HCT116 (cell line): ENCODE results near the gene VIT. TPM values are rescaled to one million over a fixed set of nuclear protein-coding genes. Genes with fewer than 3 reads are reported as not detected.

ENCODE experiments used
- ATAC-seq: fragments of 200-7000 bp; cut with Tn5 transposase; 2 replicates; pipeline ENCODE4 v1.9.1; 2020; ENCODE audit warnings: mild to moderate bottlenecking, moderate library complexity
- BruUV-seq: library from RNA; stranded (reverse); fragments of 400-500 nt; replicated peaks from 2 replicates; lab custom pipeline; 2021; lab: Mats Ljungman, UMichigan
- CTCF ChIA-PET: fragments of 300-600 bp; sonication (Branson Sonifier 250); formaldehyde crosslinking; loops from one replicate; lab custom pipeline; 2021; ENCODE audit warnings: antibody characterized with exemption; lab: Charles Lee
- POLR2A ChIA-PET: fragments of 300-600, 350-600 bp; sonication (Branson Sonifier 250); formaldehyde crosslinking; loops from one replicate; lab custom pipeline; 2021; ENCODE audit warnings: antibody characterized with exemption; lab: Charles Lee
- RAD21 ChIA-PET, 2 experiments: fragments of 300-600 bp; sonication (Branson Sonifier 250); formaldehyde crosslinking; loops; one replicate each; lab custom pipeline; 2023; ENCODE audit warnings: low total read pairs in 2 of 2; ENCODE audit not compliant: uncharacterized antibody in 2 of 2, unreplicated experiment in 2 of 2, low non-redundant PET in 1 of 2; lab: Charles Lee
- DNase-seq: peaks from one replicate; pipeline ENCODE4 v3.0.0-alpha.2; 2010; ENCODE audit warnings: low read depth, low spot score
- H2AFZ ChIP-seq: fragments of 200-600 bp; shearing (Covaris generic), sonication (generic); 2 replicates; pipeline ENCODE4 v1.6.1; 2017; ENCODE audit warnings: low read depth, mixed run types, mixed read lengths, antibody characterized with exemption, low read length; ENCODE audit not compliant: poor library complexity, severe bottlenecking
- H3K27ac ChIP-seq: 2 replicates; pipeline ENCODE4 v1.5.1; 2012; ENCODE audit warnings: low read depth, low read length
- H3K27me3 ChIP-seq: fragments of 200-600 bp; sonication (generic); 2 replicates; pipeline ENCODE4 v1.6.1; 2016; ENCODE audit warnings: mixed run types, low read length, mixed read lengths; ENCODE audit not compliant: insufficient read depth
- H3K36me3 ChIP-seq, 2 experiments: fragments of 200-500 bp in 1 of 2; fragments of 200-600 bp in 1 of 2; sonication (Bioruptor generic) in 1 of 2; sonication (generic) in 1 of 2; 2 replicates each; pipeline versions ENCODE4 v1.5.1 to v1.6.1; 2014 to 2016; ENCODE audit warnings: low read length in 2 of 2, inconsistent platforms in 1 of 2, mixed read lengths in 1 of 2, mixed run types in 1 of 2; ENCODE audit not compliant: insufficient read depth in 2 of 2, control insufficient read depth in 1 of 2
- H3K4me1 ChIP-seq, 2 experiments: fragments of 200-600 bp in 1 of 2; sonication (generic) in 1 of 2; 2 replicates each; pipeline versions ENCODE4 v1.5.1 to v1.6.1; 2012 to 2017; ENCODE audit warnings: low read length in 2 of 2, inconsistent platforms in 1 of 2, mild to moderate bottlenecking in 1 of 2, mixed read lengths in 1 of 2, mixed run types in 1 of 2, moderate library complexity in 1 of 2; ENCODE audit not compliant: insufficient read depth in 2 of 2, control insufficient read depth in 1 of 2
- H3K4me2 ChIP-seq: fragments of 200-600 bp; sonication (generic); 2 replicates; pipeline ENCODE4 v1.6.1; 2017; ENCODE audit warnings: mixed run types, low read length, mixed read lengths
- H3K4me3 ChIP-seq, 2 experiments: fragments of 200-600 bp in 1 of 2; sonication (generic) in 1 of 2; replicated peaks in 1 of 2; 2 replicates each; pipeline ENCODE4 v1.5.1; 2011 to 2016; ENCODE audit warnings: low read length in 2 of 2, control low read depth in 1 of 2, low read depth in 1 of 2, mild to moderate bottlenecking in 1 of 2, mixed read lengths in 1 of 2, mixed run types in 1 of 2
- H3K79me2 ChIP-seq: fragments of 200-600 bp; sonication (generic); 2 replicates; pipeline ENCODE4 v1.6.1; 2017; ENCODE audit warnings: mild to moderate bottlenecking, mixed run types, low read length, moderate library complexity, mixed read lengths; ENCODE audit not compliant: insufficient read depth
- H3K9ac ChIP-seq: fragments of 200-600 bp; sonication (generic); 2 replicates; pipeline ENCODE4 v1.6.1; 2016; ENCODE audit warnings: low read length, mixed read lengths
- H3K9me2 ChIP-seq: fragments of 200-600 bp; sonication (generic), shearing (Covaris generic); 2 replicates; pipeline ENCODE4 v1.6.1; 2017; ENCODE audit warnings: mixed run types, mild to moderate bottlenecking, moderate library complexity; ENCODE audit not compliant: insufficient read depth
- H3K9me3 ChIP-seq, 2 experiments: fragments of 200-500 bp in 1 of 2; fragments of 200-600 bp in 1 of 2; sonication (Bioruptor generic) in 1 of 2; sonication (generic) in 1 of 2; 2 replicates each; pipeline ENCODE4 v1.6.1; 2014 to 2017; ENCODE audit warnings: low read length in 2 of 2, mixed read lengths in 2 of 2, inconsistent platforms in 1 of 2, low read depth in 1 of 2, mild to moderate bottlenecking in 1 of 2, mixed run types in 1 of 2, moderate library complexity in 1 of 2; ENCODE audit not compliant: control insufficient read depth in 1 of 2, insufficient read depth in 1 of 2
- H4K20me1 ChIP-seq: fragments of 200-600 bp; sonication (generic), shearing (Covaris generic); 2 replicates; pipeline ENCODE4 v1.6.1; 2017; ENCODE audit warnings: mixed run types, mild to moderate bottlenecking, moderate library complexity; ENCODE audit not compliant: insufficient read depth
- CEBPB ChIP-seq: IDR thresholded peaks from 2 replicates; pipeline ENCODE4 v1.6.1; 2012; ENCODE audit warnings: low read depth
- FOSL1 ChIP-seq: IDR thresholded peaks from 2 replicates; pipeline ENCODE4 v1.6.1; 2012; ENCODE audit warnings: low read depth
- SP1 ChIP-seq: IDR thresholded peaks from 2 replicates; pipeline ENCODE4 v1.6.1; 2012; ENCODE audit warnings: low read depth
- TCF7L2 ChIP-seq: IDR thresholded peaks from 2 replicates; pipeline ENCODE4 v1.7.0; 2011; ENCODE audit warnings: borderline replicate concordance, inconsistent platforms; ENCODE audit not compliant: insufficient read depth, insufficient read length; ENCODE audit errors: extremely low read depth
- YY1 ChIP-seq: IDR thresholded peaks from 2 replicates; pipeline ENCODE4 v1.6.1; 2011; ENCODE audit warnings: low read length, low read depth, moderate library complexity, mild to moderate bottlenecking; ENCODE audit not compliant: insufficient replicate concordance; ENCODE audit errors: extremely low read depth
- intact Hi-C: fragments of 100-400 bp; cut with micrococcal nuclease; formaldehyde crosslinking; loops from 2 replicates; pipeline ENCODE4 v1.10.0; 2022
- total RNA-seq: library from RNA; stranded (reverse); gene quantifications from one replicate; pipeline ENCODE4 v1.2.1, GENCODE V29; 2021; ENCODE audit not compliant: unreplicated experiment
- TF ChIP-seq, protein P1 (sequence below): IDR thresholded peaks from 2 replicates; pipeline ENCODE4 v1.6.1; 2012

Gene VIT
- total RNA-seq, 1 experiment from 2014 or later: not detected

DNA sequence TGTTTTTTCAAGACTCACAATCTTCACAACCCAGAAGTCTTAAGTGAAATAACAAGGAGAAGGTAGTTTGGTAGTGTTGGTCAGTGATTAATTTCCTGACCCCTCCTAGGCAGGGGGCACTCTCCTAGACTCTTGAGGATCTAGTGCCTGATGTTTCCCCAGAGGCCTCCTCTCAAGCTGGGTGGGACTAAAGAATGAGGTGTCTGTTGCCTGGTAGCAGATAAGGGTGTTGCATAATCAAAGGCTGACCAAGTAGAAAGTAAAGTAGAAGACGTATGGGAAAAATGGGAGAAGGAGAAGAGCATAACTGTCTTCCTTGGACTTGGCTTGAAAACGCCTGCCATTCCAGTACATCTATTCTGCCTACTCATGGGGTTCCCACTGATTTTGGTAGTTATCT is 37.8 kb downstream of the VIT start:
- no peak for DNase-seq

DNA sequence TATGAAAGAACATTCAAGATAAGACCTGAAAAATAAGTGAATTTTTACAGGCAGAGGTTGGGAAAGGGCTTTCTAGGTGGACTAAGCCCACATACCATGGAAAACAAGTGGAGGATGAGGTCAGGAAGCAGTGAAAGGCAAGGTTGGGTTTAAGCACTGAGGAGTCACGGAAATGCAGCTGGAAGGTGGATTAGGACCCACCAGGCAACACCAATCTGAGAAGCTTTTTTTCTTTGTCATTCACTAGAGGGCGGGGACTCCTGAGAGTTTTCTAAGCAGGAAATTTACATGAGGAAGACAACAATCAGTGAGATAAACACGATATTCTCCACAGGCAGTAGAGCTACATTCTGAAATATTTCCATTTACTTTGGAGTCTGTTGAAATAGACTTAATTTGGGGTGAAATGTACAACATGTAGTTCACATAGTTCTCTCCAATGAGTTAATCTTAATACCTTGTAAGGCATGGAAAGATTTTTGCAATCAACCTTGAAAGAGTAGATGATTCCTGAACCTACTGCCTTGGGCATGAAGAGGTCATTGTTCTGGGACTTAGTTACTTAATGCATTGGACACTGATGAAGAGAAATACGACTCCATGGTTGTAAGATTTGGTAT is 40.7 kb downstream of the VIT start:
- H3K79me2 ChIP-seq: no peaks in the 10 kb centered on the region
- no TSS peak for BruUV-seq
- H3K4me2 ChIP-seq: no peak overlapping the region
- ChIA-PET CTCF (no interaction called here), POLR2A (no interaction called here), RAD21 (no interaction called here)
- intact Hi-C loops: no loop called here
- no peak for TF ChIP-seq SP1
- TF ChIP-seq TCF7L2: no peak
- no peak for TF ChIP-seq YY1
- no peak for DNase-seq
- H3K9me2 ChIP-seq: no peaks in the 10 kb centered on the region
- no peak overlapping the region for H2AFZ ChIP-seq
- peaks cover 24% of the 10 kb centered on the region for H3K27me3 ChIP-seq
- no peaks in the 10 kb centered on the region for H4K20me1 ChIP-seq
- H3K36me3 ChIP-seq: no peaks in the 10 kb centered on the region
- no peaks in the 10 kb centered on the region for H3K4me1 ChIP-seq
- ATAC-seq: no peak
- no peak overlapping the region for H3K4me3 ChIP-seq
- no peaks in the 10 kb centered on the region for H3K9me3 ChIP-seq
- H3K9ac ChIP-seq: no peak overlapping the region
- H3K27ac ChIP-seq: no peak overlapping the region

More for the DNA sequence above, 37.8 kb downstream of the VIT start:
- no peak for ATAC-seq
- Histone ChIP-seq H3K4me1 (no peaks in the 10 kb centered on the region), H2AFZ (no peak overlapping the region), H3K4me3 (no peak overlapping the region), H3K27me3 (peaks cover 2% of the 10 kb centered on the region; the same call in 1 of the 2 replicates), H3K27ac (no peak overlapping the region), H3K36me3 (no peaks in the 10 kb centered on the region), H3K9me3 (no peaks in the 10 kb centered on the region), H3K79me2 (no peaks in the 10 kb centered on the region), H3K9me2 (no peaks in the 10 kb centered on the region), H3K4me2 (no peak overlapping the region), H4K20me1 (no peaks in the 10 kb centered on the region), H3K9ac (no peak overlapping the region)
- no TSS peak for BruUV-seq
- RAD21 ChIA-PET: no interaction called here
- intact Hi-C loops: no loop called here
- CTCF ChIA-PET: no interaction called here
- TF ChIP-seq CEBPB (no peak), FOSL1 (no peak), SP1 (no peak)
- TF ChIP-seq, protein P1, sequence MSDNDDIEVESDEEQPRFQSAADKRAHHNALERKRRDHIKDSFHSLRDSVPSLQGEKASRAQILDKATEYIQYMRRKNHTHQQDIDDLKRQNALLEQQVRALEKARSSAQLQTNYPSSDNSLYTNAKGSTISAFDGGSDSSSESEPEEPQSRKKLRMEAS: no peak
- POLR2A ChIA-PET: no interaction called here
